GM18861 (cell line): ENCODE results near the gene SIGLEC7.

Source experiments
- ATAC-seq: cut with Tn5 transposase; IDR thresholded peaks from one replicate; pipeline ENCODE4 v1.9.1; 2021; ENCODE audit not compliant: unreplicated experiment

SIGLEC7 gene

DNA sequence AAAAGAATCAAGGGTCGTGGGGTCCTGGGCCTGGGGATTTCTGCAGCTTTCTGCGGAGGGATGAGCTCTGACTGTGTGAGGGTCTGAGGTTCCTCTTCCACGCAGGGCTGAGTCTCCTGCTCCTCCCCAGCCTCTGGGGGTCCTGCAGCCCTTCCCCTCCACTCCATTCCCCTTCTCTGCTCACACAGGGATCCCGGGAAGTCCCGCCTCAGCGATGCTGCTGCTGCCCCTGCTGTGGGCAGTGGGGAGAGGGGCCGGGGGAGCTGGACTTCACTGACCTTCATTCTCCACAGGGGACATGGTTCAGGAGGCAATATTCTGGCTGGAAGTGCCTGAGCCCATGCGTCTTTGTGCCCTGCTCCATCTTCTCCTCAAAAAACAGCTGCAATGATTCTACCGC is 56.5 kb downstream of the SIGLEC7 start:
- no peak for ATAC-seq

DNA sequence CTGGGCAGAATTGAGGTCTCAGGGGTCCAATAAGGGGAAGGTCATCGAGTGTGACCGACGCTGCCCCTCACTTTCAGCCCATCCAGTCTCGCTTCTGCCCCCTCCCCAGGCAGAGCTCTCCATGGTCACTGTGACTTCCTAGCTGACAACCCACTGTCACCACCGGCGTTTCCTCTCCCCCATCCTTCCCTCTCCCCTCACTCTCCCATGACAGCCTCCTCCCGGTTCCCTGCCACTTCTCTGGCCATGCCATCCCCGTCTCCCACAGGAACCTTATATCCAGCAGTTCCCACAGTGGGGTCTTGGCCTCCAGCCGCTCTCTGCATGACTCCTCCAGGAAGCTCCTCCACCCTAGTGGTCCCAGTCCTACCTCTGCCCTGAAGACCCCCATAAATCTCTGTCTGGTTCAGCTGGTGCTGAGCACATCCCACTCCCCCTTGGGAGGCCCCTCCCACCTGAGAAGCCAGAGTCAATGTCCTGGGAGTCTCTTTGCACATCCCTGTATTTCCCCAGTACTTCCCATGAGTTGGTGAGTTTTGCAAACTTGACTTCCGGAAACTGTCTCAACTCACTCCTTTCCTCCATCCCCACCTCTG is 58.1 kb downstream of the SIGLEC7 start:
- no peak for ATAC-seq

DNA sequence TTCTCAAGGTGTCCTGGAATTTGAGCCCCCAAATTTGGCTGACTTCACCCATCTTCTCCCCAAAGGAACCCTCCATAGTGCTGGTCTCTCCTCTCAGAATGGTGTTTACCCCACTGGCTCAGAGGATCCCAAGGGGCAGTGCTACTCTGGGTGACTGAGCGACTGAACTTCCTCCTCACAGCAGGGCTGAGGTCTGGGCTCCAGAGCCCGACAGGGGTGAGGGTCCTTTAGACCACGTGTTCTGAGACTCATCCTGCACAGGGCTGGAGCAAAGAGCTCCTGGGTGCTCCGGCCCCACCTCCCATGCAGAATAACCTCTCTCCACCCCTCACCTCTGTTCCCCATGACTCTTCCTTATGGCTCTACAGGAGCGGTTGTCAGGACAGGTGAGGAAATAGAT is 59.6 kb downstream of the SIGLEC7 start:
- no peak for ATAC-seq
